H54 (cell line): ENCODE measurements around the gene KRTAP9-3.
"Not testable (repeated sequence)": the region's sequence is repeated elsewhere in the genome, so short reads cannot be mapped to it uniquely, and the experiment has no call there.

Experiments used
- DNase-seq: peaks from one replicate; pipeline ENCODE4 v3.0.0; 2011; ENCODE audit warnings: low spot score, mixed read lengths; ENCODE audit not compliant: insufficient read length
- FAIRE-seq: peaks from 3 replicates; lab custom pipeline; 2011; peaks lifted over from hg19 to GRCh38; lab: Jason Lieb, UNC
- POLR2A ChIP-seq: IDR thresholded peaks from 2 replicates; pipeline ENCODE4 v1.6.1; 2011; ENCODE audit warnings: low read depth, mild to moderate bottlenecking, low read length

KRTAP9-3 gene

DNA sequence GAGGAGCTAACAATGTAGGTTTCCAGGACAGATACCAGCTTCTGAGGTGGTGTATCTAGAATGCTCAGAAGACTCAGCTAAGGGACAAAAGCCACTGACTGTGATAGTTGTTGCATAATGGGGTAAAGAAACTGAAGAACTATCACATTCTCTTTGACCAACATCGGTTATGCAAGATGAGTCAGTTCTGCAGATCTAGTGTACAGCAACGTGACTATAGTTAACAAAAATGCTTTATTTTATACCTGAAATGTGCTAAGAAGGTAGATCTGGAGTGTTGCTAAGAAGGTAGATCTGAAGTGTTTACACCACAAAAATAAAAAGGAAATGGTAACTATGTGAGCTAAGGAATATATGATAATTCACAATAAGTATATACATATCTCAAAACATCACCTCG is 35.5 kb downstream of the KRTAP9-3 start:
- DNase-seq (no peak), FAIRE-seq (no peak)
- no peak for TF ChIP-seq POLR2A

DNA sequence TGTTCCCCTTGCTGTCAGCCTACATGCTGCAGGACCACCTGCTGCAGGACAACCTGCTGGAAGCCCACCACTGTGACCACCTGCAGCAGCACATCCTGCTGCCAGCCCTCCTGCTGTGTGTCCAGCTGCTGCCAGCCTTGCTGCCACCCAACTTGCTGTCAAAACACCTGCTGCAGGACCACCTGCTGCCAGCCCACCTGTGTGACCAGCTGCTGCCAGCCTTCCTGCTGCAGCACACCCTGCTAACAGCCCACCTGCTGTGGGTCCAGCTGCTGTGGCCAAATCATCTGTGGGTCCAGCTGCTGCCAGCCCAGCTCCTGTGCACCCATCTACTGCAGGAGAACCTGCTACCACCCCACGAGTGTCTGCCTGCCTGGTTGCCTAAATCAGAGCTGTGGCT is 39.1 kb downstream of the KRTAP9-3 start:
- FAIRE-seq, DNase-seq: not testable (repeated sequence)

DNA sequence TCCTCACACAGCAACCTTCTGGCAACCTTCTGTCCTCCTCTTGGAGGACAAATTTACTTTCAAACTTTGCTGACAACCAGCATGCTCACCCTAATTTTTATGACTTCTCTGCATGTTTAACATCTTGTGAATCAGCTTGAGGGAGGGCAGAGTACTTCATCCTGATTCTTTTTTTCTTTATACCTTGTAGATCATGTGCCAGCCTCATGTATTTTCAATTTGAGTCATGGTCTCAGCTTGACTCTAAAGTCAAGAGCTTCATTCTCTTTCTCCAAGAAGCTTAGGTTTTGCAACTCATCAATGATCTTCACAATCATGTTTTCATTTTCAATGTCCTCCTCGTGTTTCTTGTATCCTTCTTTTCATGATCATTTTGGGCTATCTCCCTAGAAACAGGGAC is 39.6 kb downstream of the KRTAP9-3 start:
- no peak for TF ChIP-seq POLR2A
- DNase-seq (no peak), FAIRE-seq (no peak)

DNA sequence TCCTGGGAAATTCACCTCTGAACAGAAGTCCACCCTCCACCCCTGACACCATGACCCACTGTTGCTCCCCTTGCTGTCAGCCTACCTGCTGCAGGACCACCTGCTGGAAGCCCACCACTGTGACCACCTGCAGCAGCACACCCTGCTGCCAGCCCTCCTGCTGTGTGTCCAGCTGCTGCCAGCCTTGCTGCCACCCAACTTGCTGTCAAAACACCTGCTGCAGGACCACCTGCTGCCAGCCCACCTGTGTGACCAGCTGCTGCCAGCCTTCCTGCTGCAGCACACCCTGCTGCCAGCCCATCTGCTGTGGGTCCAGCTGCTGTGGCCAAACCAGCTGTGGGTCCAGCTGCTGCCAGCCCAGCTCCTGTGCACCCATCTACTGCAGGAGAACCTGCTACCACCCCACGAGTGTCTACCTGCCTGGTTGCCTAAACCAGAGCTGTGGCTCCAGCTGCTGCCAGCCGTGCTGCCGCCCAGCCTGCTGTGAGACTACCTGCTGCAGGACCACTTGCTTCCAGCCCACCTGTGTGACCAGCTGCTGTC is 43.5 kb downstream of the KRTAP9-3 start, which contains the start of gene KRTAP9-7:
KRTAP9-7 (plus strand) TSS at position 51 of the 543 bp plus-strand sequence; CDS start at position 51, 0 bp downstream.
- FAIRE-seq, result not testable (repeated sequence)

DNA sequence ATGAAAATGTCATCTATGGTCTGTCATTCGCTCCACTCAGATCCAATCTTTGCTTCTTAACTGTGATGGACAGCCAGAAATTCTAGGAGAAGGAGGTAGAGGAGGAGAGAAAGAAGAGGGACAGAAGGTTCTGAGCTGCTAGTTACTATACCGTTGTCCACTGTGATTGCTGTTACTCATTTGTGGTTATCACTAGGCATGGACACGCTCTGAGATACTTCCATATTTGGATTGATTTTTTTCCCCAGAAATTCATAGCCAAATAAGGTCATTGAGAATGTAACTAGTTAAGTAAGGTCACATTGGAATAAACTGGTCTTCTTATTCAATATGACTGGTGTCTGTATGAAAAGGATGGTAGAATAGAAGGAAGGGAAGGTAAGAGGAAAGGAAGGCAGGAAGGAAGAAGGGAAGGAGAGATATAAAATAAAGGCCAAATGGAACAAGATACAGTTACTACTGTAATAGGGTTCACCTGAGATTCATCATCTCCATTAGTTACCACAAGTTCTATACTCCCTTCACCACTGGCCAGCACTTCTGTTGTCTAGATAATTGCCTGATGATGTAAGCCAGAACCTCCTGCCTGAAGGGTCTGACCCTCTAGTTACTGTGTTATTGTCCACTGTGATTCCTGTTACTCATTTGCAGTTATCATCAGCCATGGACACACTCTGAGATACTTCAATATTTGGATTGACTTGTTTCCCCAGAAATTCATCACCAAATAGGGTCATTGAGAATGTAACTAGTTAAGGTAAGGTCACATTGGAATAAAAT is 46.1 kb downstream of the KRTAP9-3 start:
- FAIRE-seq (peak; percentile 33), DNase-seq (no peak)
- no peak for TF ChIP-seq POLR2A

More for the DNA sequence above, 43.5 kb downstream of the KRTAP9-3 start, which contains the start of gene KRTAP9-7:
- not testable (repeated sequence) for DNase-seq
